H1 (cell line): Measurements from ENCODE around the gene P2RX7. TPM values are rescaled to one million over a fixed set of nuclear protein-coding genes. Genes with fewer than 3 reads are reported as not detected.

Source experiments
- CTCF ChIA-PET: fragments of 300-600 bp; sonication (Branson Sonifier 250); formaldehyde crosslinking; loops from one replicate; lab custom pipeline; 2021; ENCODE audit not compliant: partially characterized antibody; lab: Charles Lee
- POLR2A ChIA-PET: fragments of 300-600 bp; sonication (Branson Sonifier 250); formaldehyde crosslinking; loops from one replicate; lab custom pipeline; 2021; ENCODE audit warnings: inconsistent platforms; ENCODE audit not compliant: partially characterized antibody; lab: Charles Lee
- DNase-seq, 2 experiments: peaks; one replicate each; pipeline versions ENCODE4 v3.0.0 to v3.0.0-alpha.2; 2010 to 2022; ENCODE audit warnings: low spot score in 2 of 2, low read depth in 1 of 2, mixed read lengths in 1 of 2
- FAIRE-seq: peaks from 2 replicates; lab custom pipeline; 2011; peaks lifted over from hg19 to GRCh38; lab: Jason Lieb, UNC
- H2AFZ ChIP-seq: 2 replicates; pipeline ENCODE4 v1.8.1; 2012; ENCODE audit warnings: low read length, inconsistent platforms
- H2AK5ac ChIP-seq: 2 replicates; pipeline ENCODE4 v1.6.1; 2013; ENCODE audit warnings: low read depth, low read length
- H2BK120ac ChIP-seq: replicated peaks from 2 replicates; pipeline ENCODE3; 2013; ENCODE audit warnings: low read depth, low read length, inconsistent platforms
- H2BK12ac ChIP-seq: 2 replicates; pipeline ENCODE4 v1.6.1; 2013; ENCODE audit warnings: low read depth, low read length
- H2BK15ac ChIP-seq: 2 replicates; pipeline ENCODE4 v1.6.1; 2013; ENCODE audit warnings: low read length
- H2BK20ac ChIP-seq: 2 replicates; pipeline ENCODE4 v1.6.1; 2013; ENCODE audit warnings: low read length
- H2BK5ac ChIP-seq: 2 replicates; pipeline ENCODE4 v1.6.1; 2013; ENCODE audit warnings: low read depth, low read length
- H3K14ac ChIP-seq: 2 replicates; pipeline ENCODE4 v1.6.1; 2013; ENCODE audit warnings: inconsistent platforms; ENCODE audit not compliant: insufficient read length
- H3K18ac ChIP-seq: 2 replicates; pipeline ENCODE4 v1.6.1; 2013; ENCODE audit warnings: low read length; ENCODE audit errors: extremely low read depth
- H3K23ac ChIP-seq: 2 replicates; pipeline ENCODE4 v1.6.1; 2013; ENCODE audit warnings: inconsistent platforms; ENCODE audit not compliant: insufficient read length
- H3K23me2 ChIP-seq: 2 replicates; pipeline ENCODE4 v1.6.1; 2013; ENCODE audit warnings: low read depth, low read length
- H3K27ac ChIP-seq: 2 replicates; pipeline ENCODE4 v1.6.1; 2011; ENCODE audit warnings: low read depth, low read length, inconsistent platforms
- H3K27me3 ChIP-seq, 4 experiments: replicated peaks in 1 of 4; 1 replicate in 1 of 4; 2 replicates in 3 of 4; pipeline versions ENCODE4 v1.6.1 to v1.8.1; 2011 to 2013; ENCODE audit warnings: low read length in 3 of 4, mild to moderate bottlenecking in 3 of 4, inconsistent platforms in 2 of 4, mixed read lengths in 2 of 4, moderate library complexity in 1 of 4; ENCODE audit not compliant: control insufficient read depth in 3 of 4, insufficient read depth in 3 of 4; ENCODE audit errors: extremely low read depth in 1 of 4
- H3K36me3 ChIP-seq, 4 experiments: 2 replicates each; pipeline versions ENCODE4 v1.6.1 to v1.8.1; 2011 to 2013; ENCODE audit warnings: mild to moderate bottlenecking in 4 of 4, low read length in 3 of 4, moderate library complexity in 2 of 4, control low read depth in 1 of 4, inconsistent platforms in 1 of 4; ENCODE audit not compliant: insufficient read depth in 4 of 4, control insufficient read depth in 2 of 4
- H3K4ac ChIP-seq: replicated peaks from 2 replicates; pipeline ENCODE3; 2013; ENCODE audit warnings: low read length, low read depth, mixed read lengths, inconsistent platforms; ENCODE audit not compliant: insufficient read length
- H3K4me1 ChIP-seq, 4 experiments: replicated peaks in 1 of 4; 1 replicate in 1 of 4; 2 replicates in 3 of 4; pipeline versions ENCODE4 v1.6.1 to v1.8.1; 2011 to 2013; ENCODE audit warnings: low read length in 3 of 4, inconsistent platforms in 2 of 4, mixed read lengths in 1 of 4; ENCODE audit not compliant: insufficient read depth in 4 of 4, control insufficient read depth in 3 of 4
- H3K4me2 ChIP-seq, 2 experiments: 2 replicates each; pipeline versions ENCODE4 v1.6.1 to v1.8.1; 2011 to 2013; ENCODE audit warnings: low read depth in 2 of 2, low read length in 2 of 2, control low read depth in 1 of 2, inconsistent platforms in 1 of 2, mild to moderate bottlenecking in 1 of 2; ENCODE audit not compliant: insufficient read depth in 1 of 2
- H3K4me3 ChIP-seq, 4 experiments: fragments of 200-600, 300-600 bp in 1 of 4; sonication (generic), shearing (Covaris generic), sonication (Bioruptor Twin) in 1 of 4; 2 replicates each; pipeline versions ENCODE4 v1.5.1 to v1.8.1; 2011 to 2016; ENCODE audit warnings: low read length in 4 of 4, low read depth in 3 of 4, control low read depth in 2 of 4, inconsistent platforms in 2 of 4, mild to moderate bottlenecking in 2 of 4, mixed read lengths in 1 of 4, moderate library complexity in 1 of 4; ENCODE audit not compliant: insufficient read depth in 2 of 4; ENCODE audit errors: extremely low read depth in 1 of 4
- H3K56ac ChIP-seq: replicated peaks from 2 replicates; pipeline ENCODE3; 2013; ENCODE audit warnings: low read depth, mild to moderate bottlenecking, mixed read lengths, low read length, inconsistent platforms; ENCODE audit not compliant: insufficient read length
- H3K79me1 ChIP-seq: 2 replicates; pipeline ENCODE4 v1.6.1; 2013; ENCODE audit warnings: low read depth, low read length, control low read depth
- H3K79me2 ChIP-seq, 2 experiments: 2 replicates each; pipeline versions ENCODE4 v1.6.1 to v1.8.1; 2012 to 2013; ENCODE audit warnings: low read length in 2 of 2, mild to moderate bottlenecking in 2 of 2, inconsistent platforms in 1 of 2; ENCODE audit not compliant: insufficient read depth in 2 of 2, control insufficient read depth in 1 of 2
- H3K9ac ChIP-seq, 4 experiments: replicated peaks in 1 of 4; 1 replicate in 1 of 4; 2 replicates in 3 of 4; pipeline versions ENCODE4 v1.6.1 to v1.8.1; 2011 to 2013; ENCODE audit warnings: low read depth in 3 of 4, low read length in 3 of 4, control low read depth in 2 of 4, mild to moderate bottlenecking in 2 of 4, moderate library complexity in 2 of 4, inconsistent platforms in 1 of 4; ENCODE audit errors: extremely low read depth in 1 of 4
- H3K9me3 ChIP-seq, 2 experiments: 2 replicates each; pipeline versions ENCODE4 v1.6.1 to v1.8.1; 2012 to 2013; ENCODE audit warnings: mild to moderate bottlenecking in 2 of 2, moderate library complexity in 2 of 2, control low read depth in 1 of 2, inconsistent platforms in 1 of 2, low read depth in 1 of 2, low read length in 1 of 2, mixed read lengths in 1 of 2; ENCODE audit not compliant: insufficient read depth in 2 of 2
- H4K20me1 ChIP-seq, 2 experiments: replicated peaks in 1 of 2; 2 replicates each; pipeline versions ENCODE3 to v1.8.1; 2011 to 2013; ENCODE audit warnings: inconsistent platforms in 2 of 2, low read length in 2 of 2, mild to moderate bottlenecking in 1 of 2; ENCODE audit not compliant: insufficient read depth in 2 of 2, control insufficient read depth in 1 of 2
- H4K5ac ChIP-seq: 2 replicates; pipeline ENCODE4 v1.6.1; 2013; ENCODE audit warnings: low read length, low read depth, mixed read lengths, inconsistent platforms; ENCODE audit not compliant: insufficient read length
- H4K8ac ChIP-seq: 2 replicates; pipeline ENCODE4 v1.8.0; 2013; ENCODE audit warnings: mild to moderate bottlenecking, moderate library complexity, low read length, inconsistent platforms; ENCODE audit not compliant: insufficient read depth; ENCODE audit errors: extremely low read depth
- H4K91ac ChIP-seq: replicated peaks from 2 replicates; pipeline ENCODE3; 2013; ENCODE audit warnings: low read length, mixed read lengths, inconsistent platforms; ENCODE audit not compliant: insufficient read length
- ATF3 ChIP-seq: IDR thresholded peaks from 2 replicates; pipeline ENCODE4 v1.6.1; 2011; ENCODE audit warnings: low read depth, mild to moderate bottlenecking, low read length; ENCODE audit not compliant: insufficient read depth
- CEBPB ChIP-seq: IDR thresholded peaks from 2 replicates; pipeline ENCODE4 v1.6.1; 2012; ENCODE audit warnings: low read depth, low read length
- CREB1 ChIP-seq: IDR thresholded peaks from 2 replicates; pipeline ENCODE4 v1.6.1; 2012; ENCODE audit warnings: inconsistent platforms
- MAFK ChIP-seq: IDR thresholded peaks from 2 replicates; pipeline ENCODE4 v1.6.1; 2012; ENCODE audit warnings: low read depth, mild to moderate bottlenecking, improper control_type of control experiment, low read length
- RBBP5 ChIP-seq: IDR thresholded peaks from 2 replicates; pipeline ENCODE4 v1.7.1; 2012; ENCODE audit warnings: low read depth, mild to moderate bottlenecking, inconsistent platforms, low read length, moderate library complexity, borderline replicate concordance
- ZNF274 ChIP-seq: IDR thresholded peaks from 2 replicates; pipeline ENCODE4 v1.7.0; 2012; ENCODE audit warnings: low read length, borderline replicate concordance; ENCODE audit errors: extremely low read depth
- WGBS, 2 experiments: shearing (Covaris generic) in 1 of 2; methylation state at CpG; one replicate each; pipeline versions ENCODE4 v1.1.6 to v1.1.7; 2013 to 2015; ENCODE audit warnings: low lambda C conversion rate in 2 of 2, mixed read lengths in 2 of 2, inconsistent platforms in 1 of 2, low coverage in 1 of 2, missing lambda C conversion rate in 1 of 2; ENCODE audit not compliant: insufficient replicate concordance in 2 of 2, insufficient coverage in 1 of 2, insufficient read length in 1 of 2; ENCODE audit errors: extremely low coverage in 1 of 2, missing lambda C conversion rate in 1 of 2; 5-methylcytosine and 5-hydroxymethylcytosine counted together
- polyA plus RNA-seq, 7 experiments: library from polyadenylated mRNA; depleted of rRNA in 3 of 7; stranded (reverse) in 5 of 7; unstranded in 2 of 7; fragments of >200 nt in 5 of 7; fragments of 200-250 nt in 2 of 7; gene quantifications; 1 replicate in 5 of 7; 2 replicates in 1 of 7; 4 replicates in 1 of 7; pipeline versions ENCODE4 v1.2.1 to v1.2.3, GENCODE V29; 2011 to 2013; ENCODE audit warnings: missing spikeins in 2 of 7, mixed read lengths in 2 of 7
- total RNA-seq: library from RNA; stranded (reverse); fragmentation: NEBNext Ultra II Directional; extraction: Animal tissue kit (Norgen Biotek cat#: 25700); gene quantifications from 2 replicates; pipeline ENCODE4 v1.2.1, GENCODE V29; 2021

P2RX7 gene
- total and polyA plus RNA-seq, 2 of the 8 experiments (the other 6 are each of a cell fraction or from before 2014, with no cell fraction given) = 0.38 to 0.56 TPM

- Histone ChIP-seq H4K20me1 (no peaks in the 10 kb centered on the region), H2AFZ (no peak overlapping the region), H3K56ac (no peak overlapping the region), H3K9me3 (no peaks in the 10 kb centered on the region), H3K79me2 (no peaks in the 10 kb centered on the region), H3K23me2 (peaks cover 4% of the 10 kb centered on the region; the same call in 1 of the 2 replicates), H3K4me2 (no peak overlapping the region), H3K23ac (no peak overlapping the region), H3K4me3 (no peak overlapping the region), H2BK15ac (no peak overlapping the region), H3K36me3 (no peaks in the 10 kb centered on the region), H3K27ac (no peak overlapping the region), H4K91ac (no peak overlapping the region), H3K18ac (no peak overlapping the region), H3K27me3 (peaks cover 0 to 5% (median 2%) of the 10 kb centered on the region in 4 experiments; a peak in 2 of 7 replicates), H4K8ac (no peak overlapping the region), H3K4ac (no peak overlapping the region), H3K4me1 (no peaks in the 10 kb centered on the region; a peak in 1 of 7 replicates), H2BK5ac (no peak overlapping the region), H4K5ac (no peak overlapping the region), H3K9ac (no peak overlapping the region), H2BK12ac (no peak overlapping the region), H3K79me1 (no peaks in the 10 kb centered on the region), H3K14ac (no peak overlapping the region), H2AK5ac (no peak overlapping the region), H2BK120ac (no peak overlapping the region), H2BK20ac (no peak overlapping the region)
- ChIA-PET POLR2A (no interaction called here), CTCF (no interaction called here)
- no peak for TF ChIP-seq CEBPB
- no peak for TF ChIP-seq RBBP5
- TF ChIP-seq ZNF274 = no peak
- no peak for TF ChIP-seq ATF3
- no peak for TF ChIP-seq CREB1
- TF ChIP-seq MAFK = no peak
- 89% methylated on average over 7 of the region's 7 CpGs; no CpG with 5 or more reads in 1 of the 2 experiments for WGBS, 2 experiments
- FAIRE-seq (no peak), DNase-seq (no peak)
Observed at GRCh38 chr12:121205491-121205890, 72.8 kb downstream of the P2RX7 start.
